Stimulated activated CD8-positive, alpha-beta memory T cell treated with anti-CD3 and anti-CD28 coated beads, Interleukin-4, amount 100 ng/mL, for 24 hours (primary cell): Measurements from ENCODE around the gene ZC3H7A.
"Not testable (repeated sequence)": the region's sequence is repeated elsewhere in the genome, so short reads cannot be mapped to it uniquely, and the experiment has no call there.

Experiments
- DNase-seq: peaks from one replicate; pipeline ENCODE4 v3.0.0-alpha.2; 2020; ENCODE audit warnings: low read depth

Gene ZC3H7A

GRCh38 chr16:11799509-11800381 is 2.7 kb upstream of the ZC3H7A start:
- no peak for DNase-seq

- DNase-seq: no peak
Observed at GRCh38 chr16:11799017-11799381, 1.9 kb upstream of the ZC3H7A start.

- DNase-seq: no peak
Observed at GRCh38 chr16:11797957-11798299, 870 bp upstream of the ZC3H7A start.

GRCh38 chr16:11796227-11797165 is 562 bp downstream of the ZC3H7A start:
- DNase-seq: no peak

GRCh38 chr16:11795887-11796226 is 1.2 kb downstream of the ZC3H7A start:
- DNase-seq: no peak

- DNase-seq: no peak
Observed at GRCh38 chr16:11794996-11795886, 1.8 kb downstream of the ZC3H7A start.

- no peak for DNase-seq
Observed at GRCh38 chr16:11794447-11794846, 2.6 kb downstream of the ZC3H7A start.

GRCh38 chr16:11793840-11794239 is 3.2 kb downstream of the ZC3H7A start:
- DNase-seq: no peak

GRCh38 chr16:11792410-11793241 is 4.4 kb downstream of the ZC3H7A start:
- no peak for DNase-seq

GRCh38 chr16:11791144-11791828 is 5.8 kb downstream of the ZC3H7A start:
- DNase-seq: no peak

GRCh38 chr16:11788914-11789313 is 8.1 kb downstream of the ZC3H7A start:
- no peak for DNase-seq

- not testable (repeated sequence) for DNase-seq
Observed at GRCh38 chr16:11784980-11785599, 12.0 kb downstream of the ZC3H7A start.

GRCh38 chr16:11784381-11784780 is 12.7 kb downstream of the ZC3H7A start:
- DNase-seq: not testable (repeated sequence)

- DNase-seq: no peak
Observed at GRCh38 chr16:11784038-11784369, 13.1 kb downstream of the ZC3H7A start.

GRCh38 chr16:11783319-11784037 is 13.6 kb downstream of the ZC3H7A start:
- no peak for DNase-seq

- DNase-seq: no peak
Observed at GRCh38 chr16:11781773-11782172, 15.3 kb downstream of the ZC3H7A start.

- DNase-seq: no peak
Observed at GRCh38 chr16:11780991-11781680, 15.9 kb downstream of the ZC3H7A start.

- DNase-seq: no peak
Observed at GRCh38 chr16:11779074-11779473, 18.0 kb downstream of the ZC3H7A start.

GRCh38 chr16:11774065-11774626 is 22.9 kb downstream of the ZC3H7A start:
- DNase-seq: no peak
